Tibial nerve (tissue), 4 donors: ENCODE data around the gene NFATC2. TPM values are rescaled to one million over a fixed set of nuclear protein-coding genes. Genes with fewer than 3 reads are reported as not detected.

ENCODE experiments used
- DNase-seq, 2 donors: peaks; one replicate each; pipeline ENCODE4 v3.0.0-alpha.2; 2019; ENCODE audit warnings: low spot score in 2 of 2
- H3K27ac ChIP-seq, 4 donors: fragments of 200-600 bp; sonication (generic) in 3 of 4; one replicate each; pipeline ENCODE4 v1.5.1; 2017 to 2019; ENCODE audit warnings: mild to moderate bottlenecking in 1 of 4
- H3K27me3 ChIP-seq, 2 donors: fragments of 200-600 bp; sonication (generic) in 1 of 2; one replicate each; pipeline versions ENCODE4 v1.5.1 to v1.6.0; 2017 to 2019
- H3K36me3 ChIP-seq, 3 donors: fragments of 200-600 bp; sonication (generic); one replicate each; pipeline ENCODE4 v1.5.1; 2018 to 2019
- H3K4me1 ChIP-seq, 4 donors: fragments of 200-600 bp; sonication (generic) in 3 of 4; one replicate each; pipeline ENCODE4 v1.5.1; 2017 to 2019
- H3K4me3 ChIP-seq, 4 donors: fragments of 200-600 bp; sonication (generic) in 3 of 4; one replicate each; pipeline ENCODE4 v1.5.1; 2017 to 2019; ENCODE audit warnings: mild to moderate bottlenecking in 1 of 4, moderate library complexity in 1 of 4
- H3K9me3 ChIP-seq, 4 donors: fragments of 200-600 bp; sonication (generic) in 3 of 4; one replicate each; pipeline ENCODE4 v1.5.1; 2017 to 2019
- CTCF ChIP-seq, 5 experiments: fragments of 200-600 bp in 3 of 5; fragments of 450-650 bp in 2 of 5; sonication (generic) in 3 of 5; IDR thresholded peaks; one replicate each; pipeline ENCODE4 v1.5.1; 2016 to 2019; ENCODE audit warnings: antibody characterized with exemption in 5 of 5, mild to moderate bottlenecking in 3 of 5, moderate library complexity in 2 of 5
- EP300 ChIP-seq, 2 donors: sonication (generic); formaldehyde crosslinking; IDR thresholded peaks; one replicate each; pipeline ENCODE4 v1.6.1; 2017; ENCODE audit warnings: antibody characterized with exemption in 2 of 2, mild to moderate bottlenecking in 1 of 2
- POLR2A ChIP-seq, 2 donors: fragments of 450-650 bp; IDR thresholded peaks; one replicate each; pipeline ENCODE4 v1.6.1; 2017; ENCODE audit warnings: antibody characterized with exemption in 2 of 2, mild to moderate bottlenecking in 2 of 2, moderate library complexity in 2 of 2
- WGBS, 2 donors: methylation state at CpG; one replicate each; pipeline ENCODE4 v1.1.5; 2018; 5-methylcytosine and 5-hydroxymethylcytosine counted together
- total RNA-seq, 4 donors: library from RNA; depleted of rRNA; stranded (reverse); fragments of >200 nt; gene quantifications; one replicate each; pipeline ENCODE4 v1.1.0, GENCODE V29; 2016

NFATC2 gene
- total RNA-seq, 4 donors from 2014 or later = 6.0 to 11.5 (median 7.7) TPM

GRCh38 chr20:51427651-51428291 is 114.7 kb downstream of the NFATC2 start:
- Histone ChIP-seq H3K4me1 (peaks cover 0 to 45% (median 7%) of the 10 kb centered on the region in 4 donors), H3K36me3 (peaks cover 0 to 20% (median 0%) of the 10 kb centered on the region in 3 donors), H3K4me3 (no peak overlapping the region), H3K27me3 (no peaks in the 10 kb centered on the region), H3K27ac (peak overlapping the region in 2 of 4 donors; percentile 18 to 58), H3K9me3 (no peaks in the 10 kb centered on the region)
- TF ChIP-seq POLR2A (IDR thresholded peaks at IDR 0.05) (no peak), EP300 (IDR thresholded peaks at IDR 0.05) (no peak), CTCF (IDR thresholded peaks at IDR 0.05) (no peak)
- WGBS, 2 donors = 83 to 88% methylated on average over 14 of the region's 14 CpGs
- DNase-seq = no peak

- no peak for TF ChIP-seq EP300 (IDR thresholded peaks at IDR 0.05)
- no peak for DNase-seq
- Histone ChIP-seq H3K9me3 (no peaks in the 10 kb centered on the region), H3K4me1 (peaks cover 0 to 45% (median 7%) of the 10 kb centered on the region in 4 donors), H3K27ac (peak overlapping the region in 1 of 4 donors; percentile 8), H3K4me3 (no peak overlapping the region), H3K27me3 (no peaks in the 10 kb centered on the region), H3K36me3 (peaks cover 0 to 12% (median 0%) of the 10 kb centered on the region in 3 donors)
- 91 to 92% methylated on average over 19 of the region's 19 CpGs for WGBS, 2 donors
Observed at GRCh38 chr20:51426718-51427650, 115.5 kb downstream of the NFATC2 start.

GRCh38 chr20:51425347-51426106 is 117.0 kb downstream of the NFATC2 start:
- H3K9me3 ChIP-seq = no peaks in the 10 kb centered on the region
- no peak overlapping the region for H3K4me3 ChIP-seq
- no peak for DNase-seq
- 56 to 78% methylated on average over 12 to 22 of the region's 22 CpGs for WGBS, 2 donors
- H3K4me1 ChIP-seq = peaks cover 0 to 45% (median 7%) of the 10 kb centered on the region in 4 donors
- H3K36me3 ChIP-seq = no peaks in the 10 kb centered on the region
- TF ChIP-seq CTCF (IDR thresholded peaks at IDR 0.05) = peak in 1 of 5 experiments; percentile 17
- TF ChIP-seq POLR2A (IDR thresholded peaks at IDR 0.05) = no peak
- TF ChIP-seq EP300 (IDR thresholded peaks at IDR 0.05) = peak in 1 of 2 donors; percentile 59
- H3K27ac ChIP-seq = peak overlapping the region; percentile 6 to 79 (median 68)
- H3K27me3 ChIP-seq = no peaks in the 10 kb centered on the region

GRCh38 chr20:51424270-51425117 is 118.0 kb downstream of the NFATC2 start:
- no peak overlapping the region for H3K4me3 ChIP-seq
- H3K36me3 ChIP-seq = no peaks in the 10 kb centered on the region
- H3K9me3 ChIP-seq = no peaks in the 10 kb centered on the region
- 75 to 79% methylated on average over 15 of the region's 15 CpGs for WGBS, 2 donors
- TF ChIP-seq EP300 (IDR thresholded peaks at IDR 0.05) (no peak), CTCF (IDR thresholded peaks at IDR 0.05) (no peak), POLR2A (IDR thresholded peaks at IDR 0.05) (no peak)
- peak overlapping the region in 3 of 4 donors; percentile 59 to 79 (median 78) for H3K27ac ChIP-seq
- peaks cover 0 to 45% (median 7%) of the 10 kb centered on the region in 4 donors for H3K4me1 ChIP-seq
- H3K27me3 ChIP-seq = no peaks in the 10 kb centered on the region
- no peak for DNase-seq
